ENCODE results near the gene NARF.
"Not testable (repeated sequence)": the region's sequence is repeated elsewhere in the genome, so short reads cannot be mapped to it uniquely, and the experiment has no call there.

Gene NARF

DNA sequence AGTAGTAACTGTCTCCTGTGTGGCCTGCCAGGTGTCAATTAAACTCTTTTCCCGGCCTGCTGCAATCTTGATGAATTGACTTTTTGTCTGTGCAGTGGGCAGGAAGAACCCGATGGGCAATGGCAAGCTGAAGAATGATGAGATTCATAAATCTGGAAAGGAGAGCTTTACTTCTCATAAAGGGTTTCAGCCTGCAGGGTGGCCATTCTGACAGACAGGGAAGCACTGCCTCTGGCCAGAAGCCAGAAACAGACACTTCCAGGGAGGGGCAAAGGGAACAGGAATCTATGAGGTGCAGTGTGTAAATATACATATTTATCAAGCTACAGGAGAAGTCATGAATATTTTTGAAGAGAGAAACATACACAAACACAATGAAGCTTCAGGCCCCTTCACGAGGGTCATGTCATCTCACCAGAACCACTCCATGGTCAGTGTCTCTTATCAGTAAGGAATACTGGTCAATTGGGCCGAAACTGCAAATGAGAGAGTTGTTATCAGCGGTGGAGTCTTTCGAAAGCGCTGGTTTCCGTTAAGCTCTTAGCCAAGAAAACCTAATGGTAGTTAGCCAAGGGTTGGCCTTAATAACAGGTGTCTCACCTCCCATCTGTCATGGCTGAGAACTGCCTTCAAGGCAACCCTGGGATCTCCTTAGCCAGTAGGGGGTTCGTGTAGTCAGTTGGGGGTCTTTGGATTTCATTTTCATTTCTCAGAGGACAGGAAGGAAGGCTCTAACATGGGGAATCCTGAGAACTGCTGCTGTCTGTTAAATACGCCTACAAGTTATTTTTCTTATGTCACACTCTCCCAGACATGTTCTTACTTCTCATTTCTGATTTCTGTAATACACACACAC lies 1.2 kb upstream of the NARF start:
- Histone ChIP-seq H3K27ac (ENCODE audit: low read depth, low read length) (peak overlapping the region; percentile 86), H4K20me1 (ENCODE audit: low read depth, low read length) (no peaks in the 10 kb centered on the region), H3K9me2 (replicated peaks; ENCODE audit: insufficient read depth, low read length) (no peaks in the 10 kb centered on the region), H2AFZ (ENCODE audit: low read depth, low read length, severe bottlenecking) (no peak overlapping the region), H3K36me3 (ENCODE audit: low read length) (no peaks in the 10 kb centered on the region), H3K27me3 (ENCODE audit: low read length) (no peaks in the 10 kb centered on the region), H3K79me2 (ENCODE audit: insufficient read depth, low read length) (peaks cover 9% of the 10 kb centered on the region; the same call in 1 of the 2 replicates), H3K4me2 (ENCODE audit: low read depth, low read length, poor library complexity, severe bottlenecking) (peak overlapping the region; percentile 78), H3F3A (ENCODE audit: insufficient read depth) (no peaks in the 10 kb centered on the region), H3K9me3 (ENCODE audit: insufficient read depth, low read length) (no peaks in the 10 kb centered on the region), H3K4me3 (ENCODE audit: insufficient read depth, low read length, poor library complexity, severe bottlenecking) (peak overlapping the region; percentile 98), H3K9ac (ENCODE audit: low read length) (peak overlapping the region; percentile 82)
- TF ChIP-seq, protein P1, sequence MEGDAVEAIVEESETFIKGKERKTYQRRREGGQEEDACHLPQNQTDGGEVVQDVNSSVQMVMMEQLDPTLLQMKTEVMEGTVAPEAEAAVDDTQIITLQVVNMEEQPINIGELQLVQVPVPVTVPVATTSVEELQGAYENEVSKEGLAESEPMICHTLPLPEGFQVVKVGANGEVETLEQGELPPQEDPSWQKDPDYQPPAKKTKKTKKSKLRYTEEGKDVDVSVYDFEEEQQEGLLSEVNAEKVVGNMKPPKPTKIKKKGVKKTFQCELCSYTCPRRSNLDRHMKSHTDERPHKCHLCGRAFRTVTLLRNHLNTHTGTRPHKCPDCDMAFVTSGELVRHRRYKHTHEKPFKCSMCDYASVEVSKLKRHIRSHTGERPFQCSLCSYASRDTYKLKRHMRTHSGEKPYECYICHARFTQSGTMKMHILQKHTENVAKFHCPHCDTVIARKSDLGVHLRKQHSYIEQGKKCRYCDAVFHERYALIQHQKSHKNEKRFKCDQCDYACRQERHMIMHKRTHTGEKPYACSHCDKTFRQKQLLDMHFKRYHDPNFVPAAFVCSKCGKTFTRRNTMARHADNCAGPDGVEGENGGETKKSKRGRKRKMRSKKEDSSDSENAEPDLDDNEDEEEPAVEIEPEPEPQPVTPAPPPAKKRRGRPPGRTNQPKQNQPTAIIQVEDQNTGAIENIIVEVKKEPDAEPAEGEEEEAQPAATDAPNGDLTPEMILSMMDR (IDR thresholded peaks at IDR 0.05; ENCODE audit: insufficient read depth, low read length, poor library complexity, severe bottlenecking) = no peak
- no peak for TF ChIP-seq EZH2phosphoT487 (conservative IDR thresholded peaks at IDR 0.05; ENCODE audit: low read length)

GRCh38 chr17:82457929-82458178 lies 687 bp upstream of the NARF start:
- Histone ChIP-seq H2AFZ (ENCODE audit: low read depth, low read length, severe bottlenecking) (no peak overlapping the region), H3K4me3 (ENCODE audit: insufficient read depth, low read length, poor library complexity, severe bottlenecking) (peak overlapping the region; percentile 98), H3F3A (ENCODE audit: insufficient read depth) (no peaks in the 10 kb centered on the region), H3K4me2 (ENCODE audit: low read depth, low read length, poor library complexity, severe bottlenecking) (peak overlapping the region; percentile 78), H3K9ac (ENCODE audit: low read length) (peak overlapping the region; percentile 82), H3K9me2 (replicated peaks; ENCODE audit: insufficient read depth, low read length) (no peaks in the 10 kb centered on the region), H3K9me3 (ENCODE audit: insufficient read depth, low read length) (no peaks in the 10 kb centered on the region), H3K27me3 (ENCODE audit: low read length) (no peaks in the 10 kb centered on the region), H3K79me2 (ENCODE audit: insufficient read depth, low read length) (peaks cover 9% of the 10 kb centered on the region; the same call in 1 of the 2 replicates), H3K27ac (ENCODE audit: low read depth, low read length) (peak overlapping the region; percentile 86), H4K20me1 (ENCODE audit: low read depth, low read length) (no peaks in the 10 kb centered on the region), H3K36me3 (ENCODE audit: low read length) (no peaks in the 10 kb centered on the region)
- no peak for TF ChIP-seq EZH2phosphoT487 (conservative IDR thresholded peaks at IDR 0.05; ENCODE audit: low read length)
- TF ChIP-seq, protein P1 (IDR thresholded peaks at IDR 0.05; ENCODE audit: insufficient read depth, low read length, poor library complexity, severe bottlenecking) = no peak

DNA sequence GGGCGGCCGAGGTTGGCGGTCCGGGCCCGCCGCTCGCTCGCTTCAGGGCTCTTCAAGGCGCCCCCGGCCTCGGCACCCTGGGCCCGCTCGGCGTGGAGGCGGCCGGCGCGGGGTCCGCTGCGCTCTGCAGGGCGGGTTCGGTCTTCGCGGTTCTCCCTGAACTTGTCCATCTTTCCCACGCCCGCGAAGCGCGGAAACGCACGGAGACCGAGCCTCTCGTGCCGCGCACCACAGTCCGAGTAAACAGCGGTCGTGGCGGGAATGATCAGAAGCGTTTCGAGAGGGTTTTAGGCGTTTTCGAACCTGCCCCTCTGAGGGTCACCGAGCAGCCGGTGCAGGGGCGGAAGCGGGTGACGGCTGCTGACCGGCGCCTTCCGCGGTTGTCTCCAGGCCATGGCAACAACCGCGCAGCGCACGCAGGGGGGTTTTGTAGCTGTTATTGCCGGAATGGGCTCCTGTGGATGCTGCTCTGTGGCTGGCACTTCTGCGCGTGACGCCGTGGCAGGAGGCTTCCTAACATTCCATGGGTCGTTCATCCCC lies 414 bp downstream of the NARF start:
- Histone ChIP-seq H3K27me3 (ENCODE audit: low read length) (no peaks in the 10 kb centered on the region), H3F3A (ENCODE audit: insufficient read depth) (no peaks in the 10 kb centered on the region), H3K9ac (ENCODE audit: low read length) (peak overlapping the region; percentile 82), H3K9me2 (replicated peaks; ENCODE audit: insufficient read depth, low read length) (no peaks in the 10 kb centered on the region), H3K36me3 (ENCODE audit: low read length) (no peaks in the 10 kb centered on the region; the same call in 1 of the 2 replicates), H4K20me1 (ENCODE audit: low read depth, low read length) (no peaks in the 10 kb centered on the region), H3K79me2 (ENCODE audit: insufficient read depth, low read length) (peaks cover 9% of the 10 kb centered on the region; the same call in 1 of the 2 replicates), H2AFZ (ENCODE audit: low read depth, low read length, severe bottlenecking) (peak overlapping the region; percentile 50), H3K4me2 (ENCODE audit: low read depth, low read length, poor library complexity, severe bottlenecking) (peak overlapping the region; percentile 97), H3K9me3 (ENCODE audit: insufficient read depth, low read length) (no peaks in the 10 kb centered on the region), H3K27ac (ENCODE audit: low read depth, low read length) (no peak overlapping the region), H3K4me3 (ENCODE audit: insufficient read depth, low read length, poor library complexity, severe bottlenecking) (peak overlapping the region; percentile 98)
- TF ChIP-seq, protein P1 (IDR thresholded peaks at IDR 0.05; ENCODE audit: insufficient read depth, low read length, poor library complexity, severe bottlenecking) = no peak
- TF ChIP-seq EZH2phosphoT487 (conservative IDR thresholded peaks at IDR 0.05; ENCODE audit: low read length) = no peak

DNA sequence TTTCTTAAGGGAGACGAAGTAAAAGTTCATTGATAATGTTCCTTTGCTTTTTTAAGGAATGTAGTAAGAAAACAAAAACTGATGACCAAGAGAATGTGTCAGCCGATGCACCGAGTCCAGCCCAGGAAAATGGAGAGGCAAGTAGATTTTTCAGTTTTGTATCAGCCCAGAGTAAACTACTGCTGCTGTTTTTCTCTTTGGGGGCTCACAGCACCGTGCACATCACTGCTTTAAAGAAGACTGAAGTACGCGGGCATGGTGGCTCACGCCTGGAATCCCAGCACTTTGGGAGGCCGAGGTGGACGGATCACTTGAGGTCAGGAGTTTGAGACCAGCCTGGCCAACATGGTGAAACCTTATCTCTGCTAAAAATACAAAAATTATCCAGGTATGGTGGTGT lies 1.4 kb downstream of the NARF start:
- not testable (repeated sequence) for H4K20me1 ChIP-seq (ENCODE audit: low read depth, low read length); H3K27ac ChIP-seq (ENCODE audit: low read depth, low read length); H3K9me3 ChIP-seq (ENCODE audit: insufficient read depth, low read length); H3K36me3 ChIP-seq (ENCODE audit: low read length); H3K79me2 ChIP-seq (ENCODE audit: insufficient read depth, low read length); H3F3A ChIP-seq (ENCODE audit: insufficient read depth); H3K4me3 ChIP-seq (ENCODE audit: insufficient read depth, low read length, poor library complexity, severe bottlenecking); H3K27me3 ChIP-seq (ENCODE audit: low read length); H2AFZ ChIP-seq (ENCODE audit: low read depth, low read length, severe bottlenecking); H3K9me2 ChIP-seq (replicated peaks; ENCODE audit: insufficient read depth, low read length); H3K9ac ChIP-seq (ENCODE audit: low read length)
- peak overlapping the region; percentile 97 for H3K4me2 ChIP-seq (ENCODE audit: low read depth, low read length, poor library complexity, severe bottlenecking)

Data from SU-DHL-6 (cell line).